EL (cell line): ENCODE measurements around the gene CIAO2B.
"Not testable (repeated sequence)": the region's sequence is repeated elsewhere in the genome, so short reads cannot be mapped to it uniquely, and the experiment has no call there.

Experiments used
- DNase-seq: peaks from one replicate; pipeline ENCODE4 v3.0.0-alpha.2; 2016

Gene CIAO2B

DNA sequence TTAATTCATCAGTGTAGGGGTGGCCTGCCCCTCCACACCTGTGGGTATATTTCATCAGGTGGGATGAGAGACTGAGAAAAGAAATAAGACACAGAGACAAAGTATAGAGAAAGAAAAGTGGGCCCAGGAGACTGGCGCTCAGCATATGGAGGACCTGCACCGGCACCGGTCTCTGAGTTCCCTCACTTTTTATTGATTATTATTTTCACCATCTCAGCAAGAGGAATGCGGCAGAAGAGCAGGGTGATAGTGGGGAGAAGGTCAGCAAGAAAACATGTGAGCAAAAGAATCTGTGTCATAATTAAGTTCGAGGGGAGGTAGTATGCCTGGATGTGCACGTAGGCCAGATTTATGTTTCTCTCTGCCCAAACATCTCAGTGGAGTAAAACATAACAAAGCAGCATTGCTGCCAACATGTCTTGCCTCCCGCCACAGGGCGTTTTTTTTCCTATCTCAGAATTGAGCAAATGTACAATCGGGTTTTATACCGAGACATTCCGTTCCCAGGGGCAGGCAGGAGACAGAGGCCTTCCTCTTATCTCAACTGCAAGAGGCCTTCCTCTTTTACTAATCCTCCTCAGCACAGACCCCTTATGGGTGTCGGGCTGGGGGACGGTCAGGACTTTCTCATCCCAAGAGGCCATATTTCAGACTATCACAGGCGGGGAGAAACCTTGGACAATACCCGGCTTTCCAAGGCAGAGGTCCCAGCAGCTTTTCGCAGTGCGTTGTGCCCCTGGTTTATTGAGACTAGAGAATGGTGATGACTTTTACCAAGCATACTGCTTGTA, 21.4 kb upstream of the CIAO2B start:
- not testable (repeated sequence) for DNase-seq

DNA sequence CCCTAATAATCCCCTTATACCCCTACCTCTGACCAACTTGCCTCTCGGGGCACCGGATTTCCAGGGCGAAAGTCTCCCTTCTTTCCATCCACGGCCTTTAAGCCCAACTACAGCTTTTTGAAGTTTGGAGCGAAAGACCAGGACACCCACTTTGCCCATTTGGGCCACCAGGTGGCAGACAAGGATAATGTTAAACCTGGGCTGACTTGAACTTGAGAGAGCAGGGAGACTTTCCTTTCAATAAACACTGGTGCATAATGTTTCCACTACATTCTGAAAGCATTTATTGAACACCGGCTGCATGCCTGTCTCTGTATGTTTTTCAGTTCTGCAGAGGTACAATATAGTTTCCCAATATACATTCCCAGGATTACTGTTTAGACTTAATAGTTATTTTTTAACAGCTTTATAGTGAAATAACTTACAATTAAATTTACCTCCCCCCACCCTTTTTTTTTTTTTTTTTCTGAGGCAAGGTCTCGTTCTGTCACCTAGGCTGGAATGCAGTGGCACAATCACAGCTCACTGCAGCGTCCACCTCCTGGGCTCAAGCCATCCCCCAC, 20.0 kb upstream of the CIAO2B start:
- peak; percentile 77 for DNase-seq

DNA sequence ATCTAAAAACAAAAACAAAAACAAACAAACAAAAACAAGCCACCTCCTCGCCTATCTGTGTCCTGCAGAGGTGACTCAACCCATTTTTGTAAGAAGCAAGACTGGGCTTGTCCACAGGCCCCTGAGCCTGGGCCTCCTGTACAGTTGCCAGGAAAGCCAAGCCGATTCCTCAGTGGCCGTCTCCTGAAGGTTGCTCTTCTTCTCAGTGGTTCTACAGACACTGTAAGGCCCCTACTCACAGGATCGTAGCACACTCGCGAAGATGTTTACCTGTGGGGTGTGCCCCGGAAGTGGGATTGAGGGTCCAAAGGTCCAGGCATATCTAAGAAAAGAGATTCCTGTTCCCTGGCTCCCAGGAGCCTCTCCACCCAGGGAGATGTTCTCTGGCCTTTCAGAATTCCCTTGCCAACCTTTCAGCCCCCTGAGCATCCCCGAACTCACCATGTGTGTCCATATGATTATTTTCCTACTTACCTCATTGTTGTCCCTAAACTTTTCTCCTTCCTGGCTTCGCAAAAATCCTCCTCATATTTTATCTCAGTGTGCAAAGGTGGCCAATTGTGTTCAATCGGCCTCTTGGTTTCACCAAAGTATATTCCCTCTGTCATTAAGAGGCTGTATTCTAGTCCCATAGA, 19.4 kb upstream of the CIAO2B start:
- DNase-seq, result no peak

DNA sequence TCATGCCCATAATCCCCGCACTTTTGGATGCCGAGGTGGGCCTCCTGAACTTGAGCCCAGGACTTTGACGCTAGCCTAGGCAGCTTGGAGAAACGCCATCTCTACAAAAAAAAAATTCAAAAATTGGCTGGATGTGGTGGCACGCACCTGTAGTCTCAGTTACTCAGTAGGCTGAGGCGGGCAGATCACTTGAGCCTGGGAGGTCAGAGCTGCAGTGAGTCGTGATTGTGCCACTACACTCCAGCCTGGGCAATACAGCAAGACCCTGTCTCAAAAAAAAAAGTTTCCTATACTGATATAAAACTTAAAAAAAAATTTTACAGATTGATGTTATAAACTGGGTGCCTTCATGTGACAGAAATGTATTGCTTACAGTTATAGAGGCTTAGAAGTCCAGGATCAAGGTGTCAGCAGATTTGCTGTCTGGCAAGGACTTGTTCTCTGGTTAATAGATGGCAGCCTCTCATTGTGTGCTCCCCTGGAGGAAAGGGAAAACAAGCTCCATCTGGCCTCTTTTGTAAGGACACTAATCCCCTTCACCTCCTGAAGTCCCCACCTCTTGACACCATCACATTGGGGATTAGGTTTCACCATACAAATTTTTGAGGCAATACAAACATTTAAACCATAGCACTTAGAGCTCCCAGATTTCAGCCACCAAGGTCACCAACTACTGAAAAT, 18.4 kb upstream of the CIAO2B start:
- DNase-seq, result no peak

DNA sequence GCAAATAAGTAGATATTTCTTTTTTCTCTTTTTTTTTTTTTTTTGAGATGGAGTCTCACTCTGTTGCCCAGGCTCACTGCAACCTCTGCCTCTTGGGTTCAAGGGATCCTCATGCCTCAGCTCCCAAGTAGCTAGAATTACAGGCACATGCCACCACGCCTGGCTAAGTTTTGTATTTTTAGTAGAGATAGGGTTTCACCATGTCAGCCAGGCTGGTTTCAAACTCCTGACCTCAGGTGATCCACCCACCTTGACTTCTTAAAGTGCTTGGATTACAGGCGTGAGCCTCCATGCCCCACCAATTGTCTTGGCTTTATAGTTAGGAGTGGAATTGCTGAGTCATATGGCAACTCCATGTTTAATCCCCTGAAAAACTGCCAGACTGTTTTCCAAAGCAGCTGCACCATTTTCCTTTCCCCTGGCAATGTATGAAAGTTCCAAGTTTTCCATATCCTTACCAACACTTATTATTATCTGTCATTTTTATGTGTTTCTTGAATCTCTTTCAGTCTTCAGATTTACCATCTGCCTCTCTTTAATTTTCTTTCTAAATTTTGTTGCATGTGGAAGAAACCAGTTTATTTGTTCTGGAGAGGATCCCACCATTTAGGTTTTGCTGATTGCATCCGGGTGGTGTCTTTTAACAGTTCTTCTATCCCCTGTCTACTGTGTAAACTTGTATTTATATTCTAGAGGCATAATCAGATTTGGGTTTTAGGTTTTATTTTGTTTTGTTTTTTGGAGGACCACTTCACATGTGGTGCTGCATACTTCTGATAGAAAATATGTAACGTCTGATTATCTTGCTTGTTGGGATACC, 17.0 kb upstream of the CIAO2B start:
- DNase-seq, result no peak

DNA sequence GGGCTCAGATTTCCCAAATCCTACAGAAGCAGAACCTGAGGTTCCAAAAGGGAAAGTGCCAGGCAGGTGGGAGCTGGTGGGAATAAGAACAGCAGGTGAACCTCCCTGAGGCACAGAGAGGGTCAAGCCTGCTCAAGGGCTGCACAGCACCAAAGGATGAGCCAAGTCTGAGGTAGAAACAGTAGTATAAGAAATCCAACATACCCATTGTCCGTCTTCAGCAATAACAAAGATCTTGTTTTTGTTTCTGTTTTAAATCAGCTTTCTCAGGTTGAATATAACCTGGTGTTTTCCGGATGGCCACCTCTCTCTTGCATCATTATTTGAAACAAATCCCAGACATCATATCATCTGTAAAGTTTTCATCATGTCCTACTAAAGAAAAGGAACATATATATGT, 16.2 kb upstream of the CIAO2B start:
- no peak for DNase-seq

DNA sequence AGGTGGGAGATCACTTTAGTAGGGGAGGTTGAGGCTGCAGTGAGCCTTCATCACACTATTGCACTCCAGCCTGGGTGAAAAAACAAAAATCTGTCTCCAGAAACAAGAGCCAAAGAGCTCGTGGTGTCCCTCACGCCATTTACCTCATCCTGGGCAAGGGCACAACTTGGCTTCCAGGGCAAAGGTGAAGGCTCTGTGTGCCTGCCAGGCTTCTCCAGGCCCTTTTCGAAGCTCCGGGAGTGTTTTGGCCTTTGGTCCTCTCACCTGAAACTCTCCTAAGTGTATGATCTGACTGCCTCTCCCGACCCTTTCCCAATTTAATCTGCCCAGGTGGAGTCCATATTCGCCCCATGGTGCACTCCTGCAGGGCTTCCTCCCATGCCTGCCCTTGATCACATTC, 15.3 kb upstream of the CIAO2B start:
- DNase-seq, result no peak

DNA sequence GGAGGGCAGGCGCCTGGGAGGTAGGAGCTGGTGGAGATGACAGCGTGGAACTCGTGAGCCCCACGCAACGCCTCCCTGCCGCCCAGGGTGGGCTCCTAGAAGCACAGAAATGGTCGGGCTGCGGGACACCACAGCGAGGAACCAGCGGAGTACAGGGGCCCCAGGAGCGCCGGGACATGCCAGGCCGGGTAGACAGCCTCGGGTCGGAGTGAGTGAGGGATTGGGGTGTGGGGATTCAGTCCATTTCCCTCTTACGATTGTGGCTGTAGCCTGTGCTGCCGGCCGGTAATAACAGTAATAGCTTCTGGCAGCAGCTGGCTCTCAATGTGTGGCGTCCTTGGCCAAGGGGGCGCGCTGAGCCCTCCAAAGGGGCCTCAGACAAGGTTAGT, 14.6 kb upstream of the CIAO2B start:
- no peak for DNase-seq

DNA sequence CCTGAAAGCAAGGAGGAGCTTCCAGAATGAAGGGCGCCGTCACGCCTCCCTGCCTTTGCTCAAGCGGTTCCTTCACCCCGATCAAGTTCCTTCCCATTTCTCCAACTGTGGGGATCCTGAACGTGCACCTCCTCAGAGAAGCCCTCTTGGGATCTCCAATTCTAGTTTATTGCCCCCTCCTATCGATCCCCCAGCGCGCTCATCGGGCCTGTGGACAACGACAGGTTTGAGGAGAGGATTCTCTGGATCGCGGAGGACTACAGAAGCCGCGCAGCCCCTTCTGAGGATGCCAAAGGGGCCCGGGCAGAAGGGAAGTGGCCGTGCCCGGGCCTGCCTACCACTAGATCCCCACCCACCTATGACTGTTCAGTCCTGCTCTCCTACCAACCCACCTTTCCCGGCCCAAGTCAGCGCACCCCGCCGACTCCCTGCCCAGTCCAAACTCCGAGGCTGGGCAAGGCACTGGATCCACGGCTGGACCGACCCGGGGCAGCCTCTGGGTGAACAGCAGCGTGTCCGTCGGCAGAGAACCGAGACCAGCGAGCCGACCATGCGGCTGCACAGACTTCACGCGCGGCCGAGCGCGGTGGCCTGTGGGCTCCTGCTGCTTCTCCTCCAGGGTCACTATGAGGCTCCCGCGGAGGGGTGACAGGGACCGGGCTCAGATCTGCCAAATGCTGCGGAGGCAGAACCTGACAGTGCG, 14.1 kb upstream of the CIAO2B start:
- DNase-seq, result peak; percentile 42

DNA sequence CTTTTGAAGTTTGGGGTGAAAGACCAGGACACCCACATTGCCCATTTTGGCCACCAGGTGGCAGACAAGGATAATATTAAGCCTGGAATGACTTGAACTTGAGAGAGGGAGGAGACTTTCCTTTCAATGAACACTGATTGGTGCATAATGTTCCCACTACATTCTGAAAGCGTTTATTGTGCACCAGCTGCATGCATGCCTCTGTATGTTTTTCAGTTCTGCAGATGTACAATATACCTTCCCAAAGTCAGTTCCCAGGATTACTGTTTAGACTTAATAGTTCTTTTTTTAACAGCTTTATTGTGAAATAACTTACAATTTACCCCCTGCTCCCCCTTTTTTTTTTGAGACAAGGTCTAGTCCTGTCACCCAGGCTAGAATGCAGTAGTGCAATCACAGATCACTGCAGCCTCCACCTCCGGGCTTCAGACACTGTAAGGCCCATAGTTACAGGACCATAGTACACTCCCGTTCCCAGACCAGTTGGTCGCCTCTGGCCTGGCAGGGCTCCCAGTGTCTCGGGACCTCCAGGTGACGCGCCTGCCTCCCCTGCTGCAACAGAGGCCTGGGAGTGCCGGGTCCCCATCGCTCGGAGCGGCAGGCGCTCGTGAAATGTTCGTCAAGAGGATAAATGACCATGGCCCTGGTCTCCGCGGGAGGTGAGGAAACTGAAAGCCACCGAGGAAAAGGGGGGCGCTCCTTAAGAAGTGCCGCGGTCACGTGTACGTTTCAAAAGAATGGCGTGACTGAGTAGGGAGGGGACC, 13.3 kb upstream of the CIAO2B start:
- peak; percentile 86 for DNase-seq

DNA sequence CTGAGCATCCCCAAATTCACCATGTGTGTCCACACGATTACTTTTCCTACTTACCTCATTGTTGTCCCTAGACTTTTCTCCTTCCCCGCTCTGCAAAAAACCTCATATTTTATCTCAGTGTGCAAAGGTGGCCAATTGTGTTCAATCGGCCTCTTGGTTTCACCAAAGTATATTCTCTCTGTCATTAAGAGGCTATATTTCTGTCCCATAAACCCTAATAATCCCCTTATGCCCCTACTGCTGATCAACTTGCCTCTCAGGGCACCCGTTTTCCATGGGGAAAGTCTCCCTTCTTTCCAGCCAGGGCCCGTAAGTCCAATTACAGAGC, 12.7 kb upstream of the CIAO2B start:
- DNase-seq, result no peak

DNA sequence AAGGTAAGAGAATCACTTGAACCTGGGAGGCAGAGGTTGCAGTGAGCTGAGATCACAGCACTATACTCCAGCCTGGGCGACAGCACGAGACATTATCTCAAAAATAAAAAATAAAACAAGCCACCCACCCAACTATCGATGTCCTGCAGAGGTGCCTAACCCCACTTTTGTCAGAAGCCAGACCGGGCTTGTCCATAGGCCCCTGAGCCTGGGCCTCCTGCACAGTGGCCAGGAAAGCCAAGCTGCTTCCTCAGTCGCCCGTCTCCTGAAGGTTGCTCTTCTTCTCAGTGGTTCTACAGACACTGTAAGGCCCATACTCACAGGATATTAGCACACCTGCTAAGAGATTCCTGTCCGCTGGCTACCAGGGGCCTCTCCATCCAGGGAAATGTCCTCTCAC, 12.3 kb upstream of the CIAO2B start:
- no peak for DNase-seq

DNA sequence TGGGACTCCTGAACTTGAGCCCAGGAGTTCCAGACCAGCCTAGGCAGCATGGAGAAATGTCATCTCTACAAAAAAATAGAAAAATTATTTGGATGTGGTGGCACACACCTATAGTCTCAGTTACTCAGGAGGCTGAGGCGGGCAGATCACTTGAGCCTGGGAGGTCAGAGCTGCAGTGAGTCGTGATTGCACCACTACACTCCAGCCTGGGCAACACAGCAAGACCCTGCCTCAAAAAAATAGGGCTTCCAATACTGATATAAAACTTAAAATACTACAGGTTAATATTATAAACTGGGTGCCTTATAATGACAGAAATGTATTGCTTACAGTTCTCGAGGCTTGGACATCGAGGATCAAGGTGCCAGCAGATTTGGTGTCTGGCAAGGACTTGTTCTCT, 11.7 kb upstream of the CIAO2B start:
- no peak for DNase-seq

DNA sequence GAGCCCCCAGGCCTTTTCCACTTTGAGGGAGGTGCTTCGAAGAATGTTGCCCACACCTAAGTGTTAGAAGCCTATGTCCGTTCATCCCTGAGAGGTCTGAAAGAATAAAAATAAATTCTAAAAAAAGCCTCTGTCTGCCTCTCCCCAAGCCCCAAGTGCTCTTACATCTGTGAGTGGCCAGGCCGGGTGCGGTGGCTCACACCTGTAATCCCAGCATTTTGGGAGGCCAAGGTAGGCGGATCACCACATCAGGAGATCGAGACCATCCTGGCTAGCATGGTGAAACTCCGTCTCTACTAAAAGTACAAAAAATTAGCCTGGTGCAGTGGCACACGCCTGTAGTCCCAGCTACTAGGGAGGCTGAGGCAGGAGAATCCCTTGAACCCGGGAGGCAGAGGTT, 10.8 kb upstream of the CIAO2B start:
- DNase-seq, result not testable (repeated sequence)

DNA sequence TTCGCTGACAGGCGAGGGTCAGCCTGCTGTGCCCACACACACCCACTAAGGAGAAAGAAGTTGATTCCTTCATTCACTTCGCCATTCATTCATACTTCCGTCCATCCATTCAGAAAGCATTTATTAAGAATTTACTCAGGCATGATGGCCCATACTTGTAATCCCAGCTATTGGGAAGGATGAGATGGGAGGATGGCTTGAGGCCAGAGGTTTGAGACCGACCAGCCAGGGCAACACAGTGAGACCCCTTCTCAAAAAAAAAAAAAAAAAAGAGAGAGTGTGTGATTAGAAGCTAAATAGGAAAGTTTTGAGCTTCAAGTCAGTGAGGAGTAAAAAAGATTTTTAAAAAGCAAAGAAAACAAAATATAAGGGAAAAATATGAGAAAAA, 9.8 kb upstream of the CIAO2B start:
- no peak for DNase-seq

DNA sequence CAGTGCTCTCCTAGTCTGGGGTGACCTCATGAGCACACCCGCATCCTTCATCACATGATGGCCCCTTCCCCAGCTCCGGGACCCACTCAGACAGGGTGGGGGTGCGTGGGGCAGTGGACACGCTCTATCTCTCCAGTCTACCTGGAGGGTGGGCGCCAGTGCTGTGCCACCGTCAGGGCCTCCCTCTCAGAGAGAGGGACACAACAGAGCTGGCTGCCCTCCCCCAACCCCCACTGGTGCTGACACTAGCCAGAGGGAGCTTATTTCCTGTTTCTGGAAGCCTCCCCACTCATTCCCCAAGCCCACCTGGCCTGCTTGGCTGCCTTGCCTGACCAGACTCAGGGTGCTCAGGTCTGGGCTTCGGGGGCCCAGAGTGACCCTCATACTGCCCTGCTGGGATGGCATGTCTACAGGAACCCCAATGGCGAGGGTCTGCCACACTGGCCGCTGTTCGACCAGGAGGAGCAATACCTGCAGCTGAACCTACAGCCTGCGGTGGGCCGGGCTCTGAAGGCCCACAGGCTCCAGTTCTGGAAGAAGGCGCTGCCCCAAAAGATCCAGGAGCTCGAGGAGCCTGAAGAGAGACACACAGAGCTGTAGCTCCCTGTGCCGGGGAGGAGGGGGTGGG, 9.3 kb upstream of the CIAO2B start:
- DNase-seq, result no peak

DNA sequence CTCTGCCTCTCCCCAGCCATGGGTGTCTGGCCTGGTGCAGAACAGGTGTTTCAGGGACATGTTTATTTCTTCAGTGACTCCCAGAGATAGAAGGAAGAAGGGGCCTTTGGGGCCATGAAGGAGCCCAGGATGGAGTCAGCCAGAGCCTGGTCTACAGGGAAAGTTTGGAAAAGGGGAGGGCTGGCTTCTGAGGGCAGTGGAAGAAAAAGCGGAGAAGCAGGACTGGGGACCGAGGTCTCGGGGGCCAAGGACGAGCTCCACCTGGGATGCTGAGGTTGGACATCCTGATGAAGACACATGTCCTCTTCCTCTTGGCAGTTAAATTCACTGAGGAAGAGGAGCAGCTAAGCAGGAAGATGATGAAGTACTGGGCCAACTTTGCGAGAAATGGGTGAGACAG, 8.8 kb upstream of the CIAO2B start:
- no peak for DNase-seq

DNA sequence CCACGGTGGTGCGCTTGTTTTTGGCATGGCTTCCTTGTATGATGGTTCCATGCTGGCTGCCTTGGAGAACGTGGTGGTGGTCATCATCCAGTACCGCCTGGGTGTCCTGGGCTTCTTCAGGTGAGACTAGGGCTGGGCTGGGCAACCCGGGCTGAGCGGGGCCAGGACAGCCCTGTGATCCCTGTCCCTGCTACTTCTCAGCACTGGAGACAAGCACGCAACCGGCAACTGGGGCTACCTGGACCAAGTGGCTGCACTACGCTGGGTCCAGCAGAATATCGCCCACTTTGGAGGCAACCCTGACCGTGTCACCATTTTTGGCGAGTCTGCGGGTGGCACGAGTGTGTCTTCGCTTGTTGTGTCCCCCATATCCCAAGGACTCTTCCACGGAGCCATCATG, 6.0 kb upstream of the CIAO2B start:
- no peak for DNase-seq

DNA sequence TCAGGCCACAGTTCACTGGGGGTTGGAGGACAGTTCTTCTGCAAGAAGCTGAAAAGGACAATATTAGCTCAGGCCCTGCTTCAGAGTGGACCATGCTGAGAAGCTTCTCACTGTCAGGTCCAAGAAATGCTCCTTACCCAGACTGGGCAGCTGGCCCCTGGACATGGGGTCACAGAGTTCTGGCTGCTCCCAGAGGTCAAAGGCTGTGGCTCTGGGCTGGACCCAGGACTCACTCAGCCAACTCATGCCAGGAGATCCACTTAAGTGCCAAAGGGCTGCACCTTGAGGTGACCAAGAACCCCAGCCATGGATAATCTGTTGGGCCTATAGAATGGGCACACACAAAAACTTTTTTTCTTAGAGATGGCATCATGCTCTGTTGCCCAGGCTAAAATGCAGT, 5.2 kb upstream of the CIAO2B start:
- DNase-seq, result no peak

DNA sequence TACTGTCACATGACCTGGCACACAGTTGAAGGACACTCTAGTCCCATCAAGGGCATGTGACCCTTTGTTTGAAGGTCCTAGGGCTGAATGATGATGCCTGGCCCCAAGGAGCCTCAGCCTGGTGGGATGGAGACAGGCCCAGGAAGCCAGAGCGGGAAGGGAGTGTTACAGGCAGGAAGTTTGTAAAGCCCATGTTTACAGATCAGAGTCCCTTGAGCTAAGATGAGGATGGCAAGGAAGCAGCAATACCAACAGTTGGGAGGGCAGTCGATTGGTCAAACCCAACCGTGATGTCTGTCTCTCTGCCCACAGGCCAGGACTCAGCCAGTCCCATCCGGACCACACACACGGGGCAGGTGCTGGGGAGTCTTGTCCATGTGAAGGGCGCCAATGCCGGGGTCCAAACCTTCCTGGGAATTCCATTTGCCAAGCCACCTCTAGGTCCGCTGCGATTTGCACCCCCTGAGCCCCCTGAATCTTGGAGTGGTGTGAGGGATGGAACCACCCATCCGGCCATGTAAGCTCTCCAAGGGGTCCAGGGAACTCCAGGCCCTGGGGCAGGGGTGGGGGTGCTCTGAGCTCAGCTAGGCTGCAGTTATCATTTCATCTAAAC, 3.6 kb upstream of the CIAO2B start:
- no peak for DNase-seq
